Mesothelial cell of epicardium (in vitro differentiated cells): Measurements from ENCODE around the gene PRPF40B. TPM values are rescaled to one million over a fixed set of nuclear protein-coding genes. Genes with fewer than 3 reads are reported as not detected.

Experiments used
- DNase-seq, 2 experiments: peaks; one replicate each; pipeline ENCODE4 v3.0.0; 2021; ENCODE audit warnings: low spot score in 2 of 2; ENCODE audit not compliant: unreplicated experiment in 2 of 2
- H3K27ac Mint-ChIP-seq: 2 replicates; pipeline ENCODE4 v1.8.0; 2021; ENCODE audit warnings: mixed read lengths
- H3K27me3 Mint-ChIP-seq: 2 replicates; pipeline ENCODE4 v1.8.0; 2021; ENCODE audit warnings: low read depth, mixed read lengths
- H3K36me3 Mint-ChIP-seq: 2 replicates; pipeline ENCODE4 v1.8.0; 2021; ENCODE audit warnings: mixed read lengths
- H3K4me1 Mint-ChIP-seq: 2 replicates; pipeline ENCODE4 v1.8.0; 2021; ENCODE audit warnings: mixed read lengths
- H3K4me3 Mint-ChIP-seq: 2 replicates; pipeline ENCODE4 v1.8.0; 2021; ENCODE audit warnings: mild to moderate bottlenecking, moderate library complexity, mixed read lengths
- H3K9me3 Mint-ChIP-seq: 2 replicates; pipeline ENCODE4 v1.8.0; 2021; ENCODE audit warnings: mixed read lengths
- CTCF ChIP-seq: fragments of 200-600 bp; sonication (generic); IDR thresholded peaks from one replicate; pipeline ENCODE4 v1.5.0; 2021; ENCODE audit warnings: antibody characterized with exemption; ENCODE audit not compliant: unreplicated experiment
- total RNA-seq: library from RNA; stranded (reverse); gene quantifications from 3 replicates; pipeline ENCODE4 v1.2.1, GENCODE V29; 2021

The PRPF40B gene
- total RNA-seq, 1 donor from 2014 or later, result 62.0 TPM

- H3K36me3 Mint-ChIP-seq, result peaks cover 11% of the 10 kb centered on the region
- no peak overlapping the region for H3K4me3 Mint-ChIP-seq
- peak overlapping the region; percentile 37 for H3K27ac Mint-ChIP-seq
- peak; percentile 75 for TF ChIP-seq CTCF
- DNase-seq, result peak; percentile 57 to 79
- H3K4me1 Mint-ChIP-seq, result peaks cover 20% of the 10 kb centered on the region
- H3K9me3 Mint-ChIP-seq, result no peaks in the 10 kb centered on the region
- no peaks in the 10 kb centered on the region for H3K27me3 Mint-ChIP-seq
These were observed 21.2 kb downstream of the PRPF40B start for GRCh38 chr12:49644620-49644994.

GRCh38 chr12:49645146-49646039 lies 22.0 kb downstream of the PRPF40B start:
- Mint-ChIP-seq H3K27me3 (no peaks in the 10 kb centered on the region), H3K4me1 (peaks cover 20% of the 10 kb centered on the region), H3K4me3 (no peak overlapping the region), H3K9me3 (no peaks in the 10 kb centered on the region), H3K27ac (no peak overlapping the region), H3K36me3 (peaks cover 6% of the 10 kb centered on the region)
- no peak for TF ChIP-seq CTCF
- DNase-seq, result no peak

DNA sequence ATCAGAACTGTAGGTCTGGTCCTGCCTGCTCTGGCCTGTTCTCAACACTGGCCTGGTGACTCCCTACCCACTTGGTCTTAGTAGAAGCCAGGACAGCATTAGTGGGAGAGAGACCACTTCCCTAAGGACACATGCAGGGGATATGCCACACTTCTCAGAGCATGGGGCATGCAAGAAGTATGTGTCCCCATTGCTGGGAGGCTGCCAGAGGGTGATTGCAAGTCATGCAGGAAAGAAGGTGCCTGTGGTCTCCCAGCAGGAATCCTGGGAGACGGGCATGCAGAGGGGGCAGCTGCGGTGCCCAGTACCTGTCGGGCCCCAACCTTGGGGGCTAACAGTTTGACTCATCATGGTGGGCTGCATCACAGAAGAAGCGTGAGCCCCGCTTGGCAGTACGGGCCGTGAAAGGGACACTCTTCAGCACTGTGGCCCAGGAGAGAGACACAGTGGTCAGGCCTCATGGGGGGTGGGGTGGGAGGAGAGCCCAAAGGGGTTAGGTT lies 23.0 kb downstream of the PRPF40B start:
- Mint-ChIP-seq H3K9me3 (no peaks in the 10 kb centered on the region), H3K36me3 (peaks cover 3% of the 10 kb centered on the region), H3K4me1 (peaks cover 20% of the 10 kb centered on the region), H3K27ac (no peak overlapping the region), H3K4me3 (no peak overlapping the region), H3K27me3 (no peaks in the 10 kb centered on the region)
- no peak for DNase-seq
- TF ChIP-seq CTCF, result no peak

- Mint-ChIP-seq H3K27ac (peak overlapping the region; percentile 56), H3K4me1 (peaks cover 20% of the 10 kb centered on the region), H3K36me3 (peaks cover 3% of the 10 kb centered on the region), H3K9me3 (no peaks in the 10 kb centered on the region), H3K4me3 (no peak overlapping the region), H3K27me3 (no peaks in the 10 kb centered on the region)
- TF ChIP-seq CTCF, result no peak
- DNase-seq, result no peak
These were observed 23.7 kb downstream of the PRPF40B start for GRCh38 chr12:49646871-49647654.

GRCh38 chr12:49647827-49648711 lies 24.7 kb downstream of the PRPF40B start:
- Mint-ChIP-seq H3K27me3 (no peaks in the 10 kb centered on the region), H3K36me3 (peaks cover 3% of the 10 kb centered on the region), H3K9me3 (no peaks in the 10 kb centered on the region), H3K27ac (peak overlapping the region; percentile 83), H3K4me1 (peaks cover 20% of the 10 kb centered on the region), H3K4me3 (no peak overlapping the region)
- no peak for DNase-seq
- no peak for TF ChIP-seq CTCF
